Measurements from ENCODE around the gene VCAN.
A peak's percentile ranks its signal among the peaks of the same experiment; 100 is the strongest.

VCAN gene

GRCh38 chr5:83471405-83472212, at the start of gene VCAN:
TSS of gene VCAN (plus strand) at chr5:83471744. CDS start at chr5:83483519, 11,775 bp downstream.
- H3K9me3 ChIP-seq (replicated peaks; ENCODE audit: insufficient read depth, low read length) = no peaks in the 10 kb centered on the region
- H3K4me1 ChIP-seq (ENCODE audit: low read length) = no peaks in the 10 kb centered on the region; the same call in 1 of the 2 replicates
- peak within 1 kb of the TSS; percentile 100 for H3K4me2 ChIP-seq (ENCODE audit: low read depth, low read length)
- no peaks in the 10 kb centered on the region for H4K20me1 ChIP-seq (ENCODE audit: insufficient read depth, low read length)
- H3K4me3 ChIP-seq (ENCODE audit: low read length) = peak within 1 kb of the TSS; percentile 85
- H3K36me3 ChIP-seq (replicated peaks; ENCODE audit: insufficient read depth, low read length) = no peaks in the 10 kb centered on the region
- no peaks in the 10 kb centered on the region for H3K79me2 ChIP-seq (ENCODE audit: low read length)
- peaks cover 25% of the 10 kb centered on the region for H3K27me3 ChIP-seq (replicated peaks; ENCODE audit: insufficient read depth, low read length)
- peak within 1 kb of the TSS; percentile 90 for H2AFZ ChIP-seq (ENCODE audit: low read length)
- DNase-seq = no peak
- TF ChIP-seq EZH2 (optimal IDR thresholded peaks at IDR 0.05; ENCODE audit: low read depth, low read length) (no peak), CTCF (IDR thresholded peaks at IDR 0.05; ENCODE audit: low read length) (no peak), EZH2phosphoT487 (IDR thresholded peaks at IDR 0.05; ENCODE audit: low read length) (no peak)
- no peak within 1 kb of the TSS for H3K27ac ChIP-seq (ENCODE audit: low read length)
- no peak within 1 kb of the TSS; the same call in 1 of the 2 replicates for H3K9ac ChIP-seq (ENCODE audit: low read length)
- H3K9me2 ChIP-seq (replicated peaks; ENCODE audit: insufficient read depth, low read length) = no peaks in the 10 kb centered on the region
- peaks cover 12% of the 10 kb centered on the region for H3F3A ChIP-seq (ENCODE audit: insufficient read depth, low read length)

GRCh38 chr5:83422284-83422683, 49.3 kb upstream of the VCAN start:
- H4K20me1 ChIP-seq (ENCODE audit: insufficient read depth, low read length) = no peaks in the 10 kb centered on the region
- TF ChIP-seq EZH2phosphoT487 (IDR thresholded peaks at IDR 0.05; ENCODE audit: low read length) (no peak), EZH2 (optimal IDR thresholded peaks at IDR 0.05; ENCODE audit: low read depth, low read length) (no peak), CTCF (IDR thresholded peaks at IDR 0.05; ENCODE audit: low read length) (no peak)
- H3K4me2 ChIP-seq (ENCODE audit: low read depth, low read length) = no peak overlapping the region
- DNase-seq = no peak
- no peaks in the 10 kb centered on the region for H3K9me2 ChIP-seq (replicated peaks; ENCODE audit: insufficient read depth, low read length)
- H3K27ac ChIP-seq (ENCODE audit: low read length) = no peak overlapping the region
- no peaks in the 10 kb centered on the region for H3K36me3 ChIP-seq (replicated peaks; ENCODE audit: insufficient read depth, low read length)
- H3K4me1 ChIP-seq (ENCODE audit: low read length) = no peaks in the 10 kb centered on the region
- H3K9me3 ChIP-seq (replicated peaks; ENCODE audit: insufficient read depth, low read length) = no peaks in the 10 kb centered on the region
- no peak overlapping the region for H3K4me3 ChIP-seq (ENCODE audit: low read length)
- no peak overlapping the region for H3K9ac ChIP-seq (ENCODE audit: low read length)
- no peaks in the 10 kb centered on the region for H3K27me3 ChIP-seq (replicated peaks; ENCODE audit: insufficient read depth, low read length)
- H2AFZ ChIP-seq (ENCODE audit: low read length) = no peak overlapping the region
- H3K79me2 ChIP-seq (ENCODE audit: low read length) = no peaks in the 10 kb centered on the region
- H3F3A ChIP-seq (ENCODE audit: insufficient read depth, low read length) = no peaks in the 10 kb centered on the region

- no peak for TF ChIP-seq EZH2phosphoT487 (IDR thresholded peaks at IDR 0.05; ENCODE audit: low read length)
- TF ChIP-seq EZH2 (optimal IDR thresholded peaks at IDR 0.05; ENCODE audit: low read depth, low read length) = no peak
- no peak for TF ChIP-seq CTCF (IDR thresholded peaks at IDR 0.05; ENCODE audit: low read length)
- Histone ChIP-seq H3K27me3 (replicated peaks; ENCODE audit: insufficient read depth, low read length) (no peaks in the 10 kb centered on the region), H3K36me3 (replicated peaks; ENCODE audit: insufficient read depth, low read length) (no peaks in the 10 kb centered on the region), H3F3A (ENCODE audit: insufficient read depth, low read length) (no peaks in the 10 kb centered on the region), H2AFZ (ENCODE audit: low read length) (no peak overlapping the region), H3K27ac (ENCODE audit: low read length) (no peak overlapping the region), H3K4me3 (ENCODE audit: low read length) (no peak overlapping the region), H3K9me3 (replicated peaks; ENCODE audit: insufficient read depth, low read length) (no peaks in the 10 kb centered on the region), H3K79me2 (ENCODE audit: low read length) (no peaks in the 10 kb centered on the region), H3K9me2 (replicated peaks; ENCODE audit: insufficient read depth, low read length) (no peaks in the 10 kb centered on the region), H3K4me2 (ENCODE audit: low read depth, low read length) (no peak overlapping the region), H3K4me1 (ENCODE audit: low read length) (no peaks in the 10 kb centered on the region), H4K20me1 (ENCODE audit: insufficient read depth, low read length) (no peaks in the 10 kb centered on the region), H3K9ac (ENCODE audit: low read length) (no peak overlapping the region)
- no peak for DNase-seq
Measured at GRCh38 chr5:83426855-83427254, 44.7 kb upstream of the VCAN start.

Data from MM.1S (cell line).